H9 (cell line): ENCODE data around the gene STN1. TPM values are rescaled to one million over a fixed set of nuclear protein-coding genes. Genes with fewer than 3 reads are reported as not detected.

Experiments
- DNase-seq: peaks from one replicate; pipeline ENCODE4 v3.0.0-alpha.2; 2017
- H2AFZ ChIP-seq: one replicate; pipeline ENCODE4 v1.6.1; 2013; ENCODE audit warnings: mild to moderate bottlenecking, low read length, control low read depth, moderate library complexity
- H2AK5ac ChIP-seq: 2 replicates; pipeline ENCODE4 v1.6.1; 2013; ENCODE audit warnings: low read length, control low read depth, mixed read lengths; ENCODE audit not compliant: insufficient read length
- H2BK120ac ChIP-seq: one replicate; pipeline ENCODE4 v1.6.1; 2013; ENCODE audit warnings: low read depth, mild to moderate bottlenecking, low read length, control low read depth, inconsistent platforms; ENCODE audit not compliant: poor library complexity, severe bottlenecking
- H2BK12ac ChIP-seq: 2 replicates; pipeline ENCODE4 v1.6.1; 2013; ENCODE audit warnings: low read length, control low read depth, mixed read lengths, low read depth; ENCODE audit not compliant: insufficient read length
- H2BK15ac ChIP-seq: 2 replicates; pipeline ENCODE4 v1.6.1; 2013; ENCODE audit warnings: low read depth, low read length, control low read depth
- H2BK20ac ChIP-seq: one replicate; pipeline ENCODE4 v1.6.1; 2013; ENCODE audit warnings: low read depth, mild to moderate bottlenecking, low read length, control low read depth, inconsistent platforms; ENCODE audit not compliant: poor library complexity, severe bottlenecking
- H2BK5ac ChIP-seq: 2 replicates; pipeline ENCODE4 v1.6.1; 2013; ENCODE audit warnings: low read length, control low read depth, mixed read lengths; ENCODE audit not compliant: insufficient read length
- H3K14ac ChIP-seq: 2 replicates; pipeline ENCODE4 v1.6.1; 2013; ENCODE audit warnings: low read length, control low read depth; ENCODE audit not compliant: insufficient read depth
- H3K18ac ChIP-seq: 2 replicates; pipeline ENCODE4 v1.6.1; 2013; ENCODE audit warnings: low read depth, mild to moderate bottlenecking, mixed read lengths, low read length, control low read depth; ENCODE audit not compliant: insufficient read length
- H3K23ac ChIP-seq: 2 replicates; pipeline ENCODE4 v1.6.1; 2013; ENCODE audit warnings: low read length, control low read depth, mixed read lengths, low read depth; ENCODE audit not compliant: insufficient read length
- H3K23me2 ChIP-seq: 2 replicates; pipeline ENCODE4 v1.6.1; 2013; ENCODE audit warnings: low read depth, mild to moderate bottlenecking, mixed read lengths, low read length, control low read depth; ENCODE audit not compliant: insufficient read length, poor library complexity, severe bottlenecking
- H3K27ac ChIP-seq: 2 replicates; pipeline ENCODE4 v1.5.1; 2013; ENCODE audit warnings: low read length, control low read depth, mixed read lengths, low read depth; ENCODE audit not compliant: insufficient read length
- H3K27me3 ChIP-seq: 2 replicates; pipeline ENCODE4 v1.6.1; 2013; ENCODE audit warnings: low read length, control low read depth, inconsistent platforms; ENCODE audit not compliant: insufficient read depth
- H3K4ac ChIP-seq: 2 replicates; pipeline ENCODE4 v1.6.1; 2013; ENCODE audit warnings: low read depth, mild to moderate bottlenecking, control low read depth, inconsistent platforms, low read length, moderate library complexity
- H3K4me1 ChIP-seq: 2 replicates; pipeline ENCODE4 v1.6.1; 2013; ENCODE audit warnings: low read length, control low read depth, inconsistent platforms; ENCODE audit not compliant: insufficient read depth
- H3K4me2 ChIP-seq: 2 replicates; pipeline ENCODE4 v1.6.1; 2013; ENCODE audit warnings: low read length, control low read depth, mixed read lengths; ENCODE audit not compliant: insufficient read length, insufficient read depth
- H3K56ac ChIP-seq: 2 replicates; pipeline ENCODE4 v1.6.1; 2013; ENCODE audit warnings: low read depth, mild to moderate bottlenecking, mixed read lengths, low read length, control low read depth; ENCODE audit not compliant: insufficient read length
- H3K79me1 ChIP-seq: 2 replicates; pipeline ENCODE4 v1.6.1; 2013; ENCODE audit warnings: low read depth, mild to moderate bottlenecking, moderate library complexity, low read length, control low read depth, inconsistent platforms; ENCODE audit not compliant: insufficient read depth, poor library complexity, severe bottlenecking
- H3K79me2 ChIP-seq: 2 replicates; pipeline ENCODE4 v1.6.1; 2013; ENCODE audit warnings: low read length, control low read depth, inconsistent platforms; ENCODE audit not compliant: insufficient read depth
- H3K9ac ChIP-seq: 2 replicates; pipeline ENCODE4 v1.6.1; 2013; ENCODE audit warnings: low read length, control low read depth, mixed read lengths; ENCODE audit not compliant: insufficient read length; ENCODE audit errors: extremely low read depth
- H3K9me3 ChIP-seq: one replicate; pipeline ENCODE4 v1.6.1; 2013; ENCODE audit warnings: low read depth, low read length, inconsistent platforms; ENCODE audit not compliant: control insufficient read depth
- H3T11ph ChIP-seq: one replicate; pipeline ENCODE4 v1.6.1; 2013; ENCODE audit warnings: mild to moderate bottlenecking, low read length, control low read depth, inconsistent platforms
- H4K20me1 ChIP-seq: one replicate; pipeline ENCODE4 v1.6.1; 2013; ENCODE audit not compliant: control insufficient read depth, insufficient read length, insufficient read depth
- H4K5ac ChIP-seq: 2 replicates; pipeline ENCODE4 v1.6.1; 2013; ENCODE audit warnings: low read depth, mild to moderate bottlenecking, mixed read lengths, low read length, control low read depth; ENCODE audit not compliant: insufficient read length
- H4K8ac ChIP-seq: replicated peaks from 2 replicates; pipeline ENCODE4 v1.6.1; 2013; ENCODE audit warnings: low read length, control low read depth, mixed read lengths, low read depth; ENCODE audit not compliant: insufficient read length
- H4K91ac ChIP-seq: 2 replicates; pipeline ENCODE4 v1.6.1; 2013; ENCODE audit warnings: low read depth, mild to moderate bottlenecking, moderate library complexity, mixed read lengths, low read length, control low read depth; ENCODE audit not compliant: insufficient read length
- H3K27ac Mint-ChIP-seq, 3 experiments: 2 replicates in 2 of 3; 3 replicates in 1 of 3; pipeline ENCODE4 v1.8.0; 2020 to 2021; ENCODE audit warnings: mixed read lengths in 3 of 3, mild to moderate bottlenecking in 1 of 3, moderate library complexity in 1 of 3
- H3K27me3 Mint-ChIP-seq: 2 replicates; pipeline ENCODE4 v1.8.0; 2021; ENCODE audit warnings: low read depth, mild to moderate bottlenecking, moderate library complexity, mixed read lengths
- H3K36me3 Mint-ChIP-seq, 3 experiments: 2 replicates in 2 of 3; 3 replicates in 1 of 3; pipeline ENCODE4 v1.8.0; 2020 to 2021; ENCODE audit warnings: low read depth in 3 of 3, mixed read lengths in 3 of 3; ENCODE audit not compliant: insufficient read depth in 1 of 3
- H3K4me1 Mint-ChIP-seq, 2 experiments: 2 replicates each; pipeline ENCODE4 v1.8.0; 2020; ENCODE audit warnings: mixed read lengths in 2 of 2
- H3K4me3 Mint-ChIP-seq, 2 experiments: 2 replicates in 1 of 2; 3 replicates in 1 of 2; pipeline ENCODE4 v1.8.0; 2020 to 2021; ENCODE audit warnings: mild to moderate bottlenecking in 2 of 2, mixed read lengths in 2 of 2, moderate library complexity in 1 of 2
- H3K9me3 Mint-ChIP-seq, 2 experiments: 2 replicates in 1 of 2; 3 replicates in 1 of 2; pipeline ENCODE4 v1.8.0; 2020; ENCODE audit warnings: mild to moderate bottlenecking in 2 of 2, mixed read lengths in 2 of 2, moderate library complexity in 1 of 2
- WGBS: extraction: QIAGEN DNeasy Blood & Tissue Kit; methylation state at CpG from one replicate; pipeline ENCODE4 v1.1.7; 2013; ENCODE audit warnings: missing lambda C conversion rate, low lambda C conversion rate, mixed read lengths; ENCODE audit not compliant: insufficient read length; ENCODE audit errors: extremely low coverage; 5-methylcytosine and 5-hydroxymethylcytosine counted together
- total RNA-seq: library from RNA; stranded (reverse); gene quantifications from 2 replicates; pipeline ENCODE4 v1.2.1, GENCODE V29; 2021
- TF ChIP-seq, protein P1 (sequence below): fragments of 200-600 bp; sonication (generic); conservative IDR thresholded peaks from 3 replicates; pipeline ENCODE4 v1.8.0; 2021; ENCODE audit warnings: antibody characterized with exemption, mild to moderate bottlenecking

Gene STN1
- total RNA-seq, 1 experiment from 2014 or later, result 11.3 TPM

DNA sequence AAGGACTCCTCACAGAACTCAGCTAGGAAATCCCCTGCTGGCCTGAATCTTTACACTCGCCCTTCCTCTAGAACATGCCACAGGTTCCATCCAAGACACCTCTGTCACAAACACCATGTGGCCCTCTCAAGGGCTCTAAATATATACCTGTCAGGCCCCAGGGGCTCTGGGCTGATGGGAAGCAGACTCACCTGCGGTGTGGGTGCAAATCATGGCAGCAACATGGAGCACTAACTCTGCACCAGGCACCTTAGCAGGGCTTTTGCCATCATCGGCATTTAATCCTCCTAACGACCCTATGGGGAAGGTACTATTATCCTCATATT is 80.0 kb downstream of the STN1 start:
- Histone ChIP-seq H3K4me1 (peaks cover 27% of the 10 kb centered on the region; the same call in 1 of the 2 replicates), H2BK120ac (no peak overlapping the region), H3K18ac (no peak overlapping the region), H3K56ac (no peak overlapping the region), H3K27ac (no peak overlapping the region), H3T11ph (no peak overlapping the region), H4K5ac (no peak overlapping the region), H3K79me1 (no peaks in the 10 kb centered on the region), H4K8ac (no peak overlapping the region), H2AK5ac (no peak overlapping the region), H2BK20ac (no peak overlapping the region), H2AFZ (no peak overlapping the region), H3K4ac (no peak overlapping the region), H3K14ac (no peak overlapping the region), H3K23ac (no peak overlapping the region), H3K9me3 (no peaks in the 10 kb centered on the region), H2BK5ac (no peak overlapping the region), H3K4me2 (no peak overlapping the region), H3K9ac (no peak overlapping the region), H2BK12ac (no peak overlapping the region), H4K20me1 (no peaks in the 10 kb centered on the region), H3K27me3 (no peaks in the 10 kb centered on the region), H4K91ac (no peak overlapping the region), H3K79me2 (no peaks in the 10 kb centered on the region), H3K23me2 (no peaks in the 10 kb centered on the region), H2BK15ac (no peak overlapping the region)
- Mint-ChIP-seq H3K4me1 (peaks cover 54 to 63% of the 10 kb centered on the region in 2 experiments), H3K27ac (no peak overlapping the region), H3K27me3 (peaks cover 9% of the 10 kb centered on the region), H3K36me3 (no peaks in the 10 kb centered on the region), H3K9me3 (peaks cover 0 to 2% of the 10 kb centered on the region in 2 experiments; a peak in 4 of 5 replicates), H3K4me3 (no peak overlapping the region)
- no peak for DNase-seq
- no CpG with 5 or more reads among the region's 4 CpGs for WGBS
- TF ChIP-seq, protein P1, sequence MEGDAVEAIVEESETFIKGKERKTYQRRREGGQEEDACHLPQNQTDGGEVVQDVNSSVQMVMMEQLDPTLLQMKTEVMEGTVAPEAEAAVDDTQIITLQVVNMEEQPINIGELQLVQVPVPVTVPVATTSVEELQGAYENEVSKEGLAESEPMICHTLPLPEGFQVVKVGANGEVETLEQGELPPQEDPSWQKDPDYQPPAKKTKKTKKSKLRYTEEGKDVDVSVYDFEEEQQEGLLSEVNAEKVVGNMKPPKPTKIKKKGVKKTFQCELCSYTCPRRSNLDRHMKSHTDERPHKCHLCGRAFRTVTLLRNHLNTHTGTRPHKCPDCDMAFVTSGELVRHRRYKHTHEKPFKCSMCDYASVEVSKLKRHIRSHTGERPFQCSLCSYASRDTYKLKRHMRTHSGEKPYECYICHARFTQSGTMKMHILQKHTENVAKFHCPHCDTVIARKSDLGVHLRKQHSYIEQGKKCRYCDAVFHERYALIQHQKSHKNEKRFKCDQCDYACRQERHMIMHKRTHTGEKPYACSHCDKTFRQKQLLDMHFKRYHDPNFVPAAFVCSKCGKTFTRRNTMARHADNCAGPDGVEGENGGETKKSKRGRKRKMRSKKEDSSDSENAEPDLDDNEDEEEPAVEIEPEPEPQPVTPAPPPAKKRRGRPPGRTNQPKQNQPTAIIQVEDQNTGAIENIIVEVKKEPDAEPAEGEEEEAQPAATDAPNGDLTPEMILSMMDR, result no peak
